RWPE1 (cell line): ENCODE results near the gene FAM83C.

Experiments
- CTCF ChIA-PET: fragments of 350-600 bp; sonication (Branson Sonifier 250); formaldehyde crosslinking; extraction: SDS; loops from one replicate; lab custom pipeline; 2021; lab: Yijun Ruan, JAX
- POLR2A ChIA-PET: fragments of 400-600 bp; formaldehyde crosslinking; extraction: SDS; loops from one replicate; lab custom pipeline; 2020; ENCODE audit warnings: antibody characterized with exemption; ENCODE audit not compliant: low non-redundant PET; lab: Yijun Ruan, JAX
- DNase-seq: peaks from one replicate; pipeline ENCODE4 v3.0.0; 2012; ENCODE audit warnings: low spot score
- H3K27ac ChIP-seq: fragments of 450-650 bp; 2 replicates; pipeline ENCODE4 v1.5.1; 2017
- CTCF ChIP-seq: fragments of 450-650 bp; conservative IDR thresholded peaks from 2 replicates; pipeline ENCODE4 v1.5.1; 2017; ENCODE audit warnings: low read depth, mild to moderate bottlenecking

The FAM83C gene

DNA sequence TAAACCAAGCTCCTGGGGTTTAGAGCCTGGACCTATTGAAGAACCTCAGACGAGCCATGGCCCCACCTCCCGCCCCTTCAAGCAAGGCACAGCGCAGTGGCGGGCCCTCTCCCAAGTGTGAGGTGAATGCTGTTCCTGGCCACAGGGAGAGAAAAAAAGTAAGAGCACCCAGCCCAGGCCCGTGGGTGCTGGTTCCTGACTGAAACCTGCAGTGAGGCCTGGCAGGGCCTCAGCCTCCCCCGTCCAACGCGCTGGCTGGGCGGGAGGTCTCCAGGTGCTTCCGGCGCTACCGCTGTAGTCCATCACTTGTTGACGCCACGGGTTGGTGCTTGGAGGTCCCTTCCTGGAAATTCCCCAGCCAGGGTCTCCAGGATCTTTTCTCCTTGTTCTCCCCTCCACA is 5.5 kb upstream of the FAM83C start:
- H3K27ac ChIP-seq = peak overlapping the region; percentile 6; the same call in 1 of the 2 replicates
- ChIA-PET CTCF (interaction anchor here (0.7 to 1.5 kb wide), 4 partner anchors 24 to 152 kb away, joined by 3 to 5 read pairs (median 4); no protein-coding TSS in a partner anchor), POLR2A (interaction anchor here (1.4 kb wide), 1 partner anchor 14 kb away, joined by 4 read pairs; no protein-coding TSS in a partner anchor)
- TF ChIP-seq CTCF = no peak
- no peak for DNase-seq

- DNase-seq = no peak
- POLR2A ChIA-PET = interaction anchor here (1.4 kb wide), 1 partner anchor 13 kb away, joined by 4 read pairs; no protein-coding TSS in a partner anchor
- H3K27ac ChIP-seq = peak overlapping the region; percentile 6; the same call in 1 of the 2 replicates
These were observed 4.9 kb upstream of the FAM83C start for GRCh38 chr20:35297155-35297554.

GRCh38 chr20:35296101-35296554 is 3.9 kb upstream of the FAM83C start:
- CTCF ChIA-PET = interaction anchor here (1.5 kb wide), 1 partner anchor 28 kb away, joined by 4 read pairs; no protein-coding TSS in a partner anchor

More at GRCh38 chr20:35297155-35297554, 4.9 kb upstream of the FAM83C start:
- CTCF ChIA-PET = interaction anchor here (0.7 to 1.5 kb wide), 4 partner anchors 25 to 152 kb away, joined by 3 to 5 read pairs (median 4); no protein-coding TSS in a partner anchor
- TF ChIP-seq CTCF = no peak

GRCh38 chr20:35295674-35296073 is 3.4 kb upstream of the FAM83C start:
- POLR2A ChIA-PET = no interaction called here
- no peak for DNase-seq
- TF ChIP-seq CTCF = no peak
- no peak overlapping the region for H3K27ac ChIP-seq
- CTCF ChIA-PET = interaction anchor here (2.3 kb wide), 1 partner anchor 8 kb away, joined by 12 read pairs; no protein-coding TSS in a partner anchor

More at GRCh38 chr20:35296101-35296554, 3.9 kb upstream of the FAM83C start:
- no peak overlapping the region for H3K27ac ChIP-seq
- DNase-seq = no peak
- POLR2A ChIA-PET = no interaction called here
- no peak for TF ChIP-seq CTCF

DNA sequence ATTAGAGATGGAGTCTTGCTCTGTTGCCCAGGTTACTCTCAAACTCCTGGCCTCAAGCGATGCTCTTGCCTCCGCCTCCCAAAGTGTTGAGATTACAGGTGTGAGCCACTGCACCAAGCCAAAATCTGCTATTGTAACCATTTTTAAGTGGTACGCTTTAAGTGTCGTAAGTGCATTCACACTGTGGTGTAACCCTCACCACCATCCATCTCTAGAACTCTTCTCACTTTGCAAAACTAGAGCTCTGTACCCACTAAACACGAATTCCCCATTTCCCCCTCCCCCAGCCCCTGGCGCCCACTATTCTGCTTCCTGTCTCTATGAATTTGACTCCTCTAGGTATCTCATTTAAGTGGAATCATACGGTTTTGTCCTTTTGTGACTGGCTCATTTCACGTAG is 2.8 kb upstream of the FAM83C start:
- CTCF ChIA-PET = interaction anchor here (2.3 kb wide), 1 partner anchor 9 kb away, joined by 12 read pairs; no protein-coding TSS in a partner anchor
- H3K27ac ChIP-seq = no peak overlapping the region
- TF ChIP-seq CTCF = no peak
- DNase-seq = no peak
- POLR2A ChIA-PET = no interaction called here

- no peak for DNase-seq
- CTCF ChIA-PET = interaction anchor here (0.5 to 2.3 kb wide), 2 partner anchors 10 to 25 kb away, joined by 3 to 12 read pairs; no protein-coding TSS in a partner anchor
- TF ChIP-seq CTCF = no peak
- POLR2A ChIA-PET = no interaction called here
- no peak overlapping the region for H3K27ac ChIP-seq
These were observed 2.1 kb upstream of the FAM83C start for GRCh38 chr20:35294293-35294685.
